HCT116 (cell line): ENCODE results near the gene PCTP. TPM values are rescaled to one million over a fixed set of nuclear protein-coding genes. Genes with fewer than 3 reads are reported as not detected.

Experiments
- ATAC-seq: fragments of 200-7000 bp; cut with Tn5 transposase; 2 replicates; pipeline ENCODE4 v1.9.1; 2020; ENCODE audit warnings: mild to moderate bottlenecking, moderate library complexity
- BruUV-seq: library from RNA; stranded (reverse); fragments of 400-500 nt; replicated peaks from 2 replicates; lab custom pipeline; 2021; lab: Mats Ljungman, UMichigan
- CTCF ChIA-PET: fragments of 300-600 bp; sonication (Branson Sonifier 250); formaldehyde crosslinking; loops from one replicate; lab custom pipeline; 2021; ENCODE audit warnings: antibody characterized with exemption; lab: Charles Lee
- POLR2A ChIA-PET: fragments of 300-600, 350-600 bp; sonication (Branson Sonifier 250); formaldehyde crosslinking; loops from one replicate; lab custom pipeline; 2021; ENCODE audit warnings: antibody characterized with exemption; lab: Charles Lee
- RAD21 ChIA-PET, 2 experiments: fragments of 300-600 bp; sonication (Branson Sonifier 250); formaldehyde crosslinking; loops; one replicate each; lab custom pipeline; 2023; ENCODE audit warnings: low total read pairs in 2 of 2; ENCODE audit not compliant: uncharacterized antibody in 2 of 2, unreplicated experiment in 2 of 2, low non-redundant PET in 1 of 2; lab: Charles Lee
- DNase-seq: peaks from one replicate; pipeline ENCODE4 v3.0.0-alpha.2; 2010; ENCODE audit warnings: low read depth, low spot score
- H2AFZ ChIP-seq: fragments of 200-600 bp; shearing (Covaris generic), sonication (generic); 2 replicates; pipeline ENCODE4 v1.6.1; 2017; ENCODE audit warnings: low read depth, mixed run types, mixed read lengths, antibody characterized with exemption, low read length; ENCODE audit not compliant: poor library complexity, severe bottlenecking
- H3K27ac ChIP-seq: 2 replicates; pipeline ENCODE4 v1.5.1; 2012; ENCODE audit warnings: low read depth, low read length
- H3K27me3 ChIP-seq: fragments of 200-600 bp; sonication (generic); 2 replicates; pipeline ENCODE4 v1.6.1; 2016; ENCODE audit warnings: mixed run types, low read length, mixed read lengths; ENCODE audit not compliant: insufficient read depth
- H3K36me3 ChIP-seq, 2 experiments: fragments of 200-500 bp in 1 of 2; fragments of 200-600 bp in 1 of 2; sonication (Bioruptor generic) in 1 of 2; sonication (generic) in 1 of 2; 2 replicates each; pipeline versions ENCODE4 v1.5.1 to v1.6.1; 2014 to 2016; ENCODE audit warnings: low read length in 2 of 2, inconsistent platforms in 1 of 2, mixed read lengths in 1 of 2, mixed run types in 1 of 2; ENCODE audit not compliant: insufficient read depth in 2 of 2, control insufficient read depth in 1 of 2
- H3K4me1 ChIP-seq, 2 experiments: fragments of 200-600 bp in 1 of 2; sonication (generic) in 1 of 2; 2 replicates each; pipeline versions ENCODE4 v1.5.1 to v1.6.1; 2012 to 2017; ENCODE audit warnings: low read length in 2 of 2, inconsistent platforms in 1 of 2, mild to moderate bottlenecking in 1 of 2, mixed read lengths in 1 of 2, mixed run types in 1 of 2, moderate library complexity in 1 of 2; ENCODE audit not compliant: insufficient read depth in 2 of 2, control insufficient read depth in 1 of 2
- H3K4me2 ChIP-seq: fragments of 200-600 bp; sonication (generic); 2 replicates; pipeline ENCODE4 v1.6.1; 2017; ENCODE audit warnings: mixed run types, low read length, mixed read lengths
- H3K4me3 ChIP-seq, 2 experiments: fragments of 200-600 bp in 1 of 2; sonication (generic) in 1 of 2; replicated peaks in 1 of 2; 2 replicates each; pipeline ENCODE4 v1.5.1; 2011 to 2016; ENCODE audit warnings: low read length in 2 of 2, control low read depth in 1 of 2, low read depth in 1 of 2, mild to moderate bottlenecking in 1 of 2, mixed read lengths in 1 of 2, mixed run types in 1 of 2
- H3K79me2 ChIP-seq: fragments of 200-600 bp; sonication (generic); 2 replicates; pipeline ENCODE4 v1.6.1; 2017; ENCODE audit warnings: mild to moderate bottlenecking, mixed run types, low read length, moderate library complexity, mixed read lengths; ENCODE audit not compliant: insufficient read depth
- H3K9ac ChIP-seq: fragments of 200-600 bp; sonication (generic); 2 replicates; pipeline ENCODE4 v1.6.1; 2016; ENCODE audit warnings: low read length, mixed read lengths
- H3K9me2 ChIP-seq: fragments of 200-600 bp; sonication (generic), shearing (Covaris generic); 2 replicates; pipeline ENCODE4 v1.6.1; 2017; ENCODE audit warnings: mixed run types, mild to moderate bottlenecking, moderate library complexity; ENCODE audit not compliant: insufficient read depth
- H3K9me3 ChIP-seq, 2 experiments: fragments of 200-500 bp in 1 of 2; fragments of 200-600 bp in 1 of 2; sonication (Bioruptor generic) in 1 of 2; sonication (generic) in 1 of 2; 2 replicates each; pipeline ENCODE4 v1.6.1; 2014 to 2017; ENCODE audit warnings: low read length in 2 of 2, mixed read lengths in 2 of 2, inconsistent platforms in 1 of 2, low read depth in 1 of 2, mild to moderate bottlenecking in 1 of 2, mixed run types in 1 of 2, moderate library complexity in 1 of 2; ENCODE audit not compliant: control insufficient read depth in 1 of 2, insufficient read depth in 1 of 2
- H4K20me1 ChIP-seq: fragments of 200-600 bp; sonication (generic), shearing (Covaris generic); 2 replicates; pipeline ENCODE4 v1.6.1; 2017; ENCODE audit warnings: mixed run types, mild to moderate bottlenecking, moderate library complexity; ENCODE audit not compliant: insufficient read depth
- CEBPB ChIP-seq: IDR thresholded peaks from 2 replicates; pipeline ENCODE4 v1.6.1; 2012; ENCODE audit warnings: low read depth
- CTCF ChIP-seq, 3 experiments: fragments of 200-600 bp in 1 of 3; sonication (generic) in 1 of 3; IDR thresholded peaks in 2 of 3; conservative IDR thresholded peaks in 1 of 3; 2 replicates each; pipeline ENCODE4 v1.5.1; 2012 to 2017; ENCODE audit warnings: low read depth in 2 of 3, low read length in 2 of 3, antibody characterized with exemption in 1 of 3, borderline replicate concordance in 1 of 3, control low read depth in 1 of 3, mild to moderate bottlenecking in 1 of 3, mixed read lengths in 1 of 3, mixed run types in 1 of 3, moderate library complexity in 1 of 3; ENCODE audit not compliant: insufficient read depth in 1 of 3
- EZH2phosphoT487 ChIP-seq: fragments of 200-600 bp; IDR thresholded peaks from 2 replicates; pipeline ENCODE4 v1.6.1; 2018; ENCODE audit warnings: antibody characterized with exemption, borderline replicate concordance
- JUND ChIP-seq: IDR thresholded peaks from 2 replicates; pipeline ENCODE4 v1.6.1; 2012
- POLR2A ChIP-seq: IDR thresholded peaks from 2 replicates; pipeline ENCODE4 v1.7.0; 2011; ENCODE audit warnings: borderline replicate concordance; ENCODE audit not compliant: insufficient read depth, insufficient read length; ENCODE audit errors: extremely low read depth
- POLR2AphosphoS5 ChIP-seq: IDR thresholded peaks from 2 replicates; pipeline ENCODE4 v1.6.1; 2011; ENCODE audit warnings: mild to moderate bottlenecking, low read depth, low read length, moderate library complexity
- RAD21 ChIP-seq: IDR thresholded peaks from 2 replicates; pipeline ENCODE4 v1.6.1; 2012; ENCODE audit warnings: low read depth, mild to moderate bottlenecking
- REST ChIP-seq: IDR thresholded peaks from 2 replicates; pipeline ENCODE4 v1.6.1; 2012; ENCODE audit warnings: low read depth
- SP1 ChIP-seq: IDR thresholded peaks from 2 replicates; pipeline ENCODE4 v1.6.1; 2012; ENCODE audit warnings: low read depth
- SRF ChIP-seq: IDR thresholded peaks from 2 replicates; pipeline ENCODE4 v1.6.1; 2012; ENCODE audit warnings: low read depth
- TCF7L2 ChIP-seq: IDR thresholded peaks from 2 replicates; pipeline ENCODE4 v1.7.0; 2011; ENCODE audit warnings: borderline replicate concordance, inconsistent platforms; ENCODE audit not compliant: insufficient read depth, insufficient read length; ENCODE audit errors: extremely low read depth
- YY1 ChIP-seq: IDR thresholded peaks from 2 replicates; pipeline ENCODE4 v1.6.1; 2011; ENCODE audit warnings: low read length, low read depth, moderate library complexity, mild to moderate bottlenecking; ENCODE audit not compliant: insufficient replicate concordance; ENCODE audit errors: extremely low read depth
- ZFX ChIP-seq: fragments of 450-650 bp; IDR thresholded peaks from 2 replicates; pipeline ENCODE4 v1.6.1; 2017
- intact Hi-C: fragments of 100-400 bp; cut with micrococcal nuclease; formaldehyde crosslinking; loops from 2 replicates; pipeline ENCODE4 v1.10.0; 2022
- total RNA-seq: library from RNA; stranded (reverse); gene quantifications from one replicate; pipeline ENCODE4 v1.2.1, GENCODE V29; 2021; ENCODE audit not compliant: unreplicated experiment
- TF ChIP-seq, protein P1 (sequence below): IDR thresholded peaks from 2 replicates; pipeline ENCODE4 v1.6.1; 2011; ENCODE audit warnings: mild to moderate bottlenecking, low read length, moderate library complexity; ENCODE audit not compliant: insufficient replicate concordance; ENCODE audit errors: extremely low read depth

Gene PCTP
- total RNA-seq, 1 experiment from 2014 or later, result 16.3 TPM

GRCh38 chr17:55785181-55785580 lies 34.3 kb downstream of the PCTP start (continued):
- no peak for TF ChIP-seq CTCF (IDR thresholded peaks at IDR 0.05 in 2 of 3, conservative IDR thresholded peaks at IDR 0.05 in 1 of 3; ENCODE audit: borderline replicate concordance in 1 of 3, insufficient read depth in 1 of 3, low read depth in 2 of 3, low read length in 2 of 3)
- TF ChIP-seq, protein P1, sequence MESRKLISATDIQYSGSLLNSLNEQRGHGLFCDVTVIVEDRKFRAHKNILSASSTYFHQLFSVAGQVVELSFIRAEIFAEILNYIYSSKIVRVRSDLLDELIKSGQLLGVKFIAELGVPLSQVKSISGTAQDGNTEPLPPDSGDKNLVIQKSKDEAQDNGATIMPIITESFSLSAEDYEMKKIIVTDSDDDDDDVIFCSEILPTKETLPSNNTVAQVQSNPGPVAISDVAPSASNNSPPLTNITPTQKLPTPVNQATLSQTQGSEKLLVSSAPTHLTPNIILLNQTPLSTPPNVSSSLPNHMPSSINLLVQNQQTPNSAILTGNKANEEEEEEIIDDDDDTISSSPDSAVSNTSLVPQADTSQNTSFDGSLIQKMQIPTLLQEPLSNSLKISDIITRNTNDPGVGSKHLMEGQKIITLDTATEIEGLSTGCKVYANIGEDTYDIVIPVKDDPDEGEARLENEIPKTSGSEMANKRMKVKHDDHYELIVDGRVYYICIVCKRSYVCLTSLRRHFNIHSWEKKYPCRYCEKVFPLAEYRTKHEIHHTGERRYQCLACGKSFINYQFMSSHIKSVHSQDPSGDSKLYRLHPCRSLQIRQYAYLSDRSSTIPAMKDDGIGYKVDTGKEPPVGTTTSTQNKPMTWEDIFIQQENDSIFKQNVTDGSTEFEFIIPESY, result no peak
- TF ChIP-seq RAD21, result no peak
- TF ChIP-seq YY1, result no peak
- no peak for TF ChIP-seq SP1
- TF ChIP-seq POLR2AphosphoS5, result no peak
- no peak for TF ChIP-seq POLR2A
- TF ChIP-seq EZH2phosphoT487, result no peak

- peaks cover 68% of the 10 kb centered on the region for H3K27me3 ChIP-seq
- H4K20me1 ChIP-seq, result no peaks in the 10 kb centered on the region; the same call in 1 of the 2 replicates
- no peak for TF ChIP-seq POLR2AphosphoS5
- TF ChIP-seq POLR2A, result no peak
- no peak for TF ChIP-seq CEBPB
- no peak for TF ChIP-seq SRF
- TF ChIP-seq, protein P1, result no peak
- no peak for TF ChIP-seq ZFX
- no peak for TF ChIP-seq REST
- TF ChIP-seq JUND, result no peak
- no peak for TF ChIP-seq YY1
- no peak for TF ChIP-seq TCF7L2
- no peaks in the 10 kb centered on the region for H3K9me3 ChIP-seq
- H3K9ac ChIP-seq, result no peak overlapping the region
- RAD21 ChIA-PET, result no interaction called here
- intact Hi-C loops, result no loop called here
- POLR2A ChIA-PET, result no interaction called here
- H3K9me2 ChIP-seq, result no peaks in the 10 kb centered on the region
- H3K36me3 ChIP-seq, result no peaks in the 10 kb centered on the region
- H3K79me2 ChIP-seq, result no peaks in the 10 kb centered on the region
- no peak overlapping the region for H3K27ac ChIP-seq
- CTCF ChIA-PET, result no interaction called here
- BruUV-seq, result no TSS peak
- H3K4me1 ChIP-seq, result no peaks in the 10 kb centered on the region
- no peak for DNase-seq
- no peak for ATAC-seq
- H3K4me2 ChIP-seq, result no peak overlapping the region
- H3K4me3 ChIP-seq, result no peak overlapping the region
- H2AFZ ChIP-seq, result no peak overlapping the region
Observed at GRCh38 chr17:55793272-55793671, 42.4 kb downstream of the PCTP start.
